Medulla oblongata (tissue), 1 donor: ENCODE results near the gene CES2.

ENCODE experiments used
- DNase-seq: peaks from one replicate; pipeline ENCODE4 v3.0.0-alpha.2; 2015; ENCODE audit errors: extremely low spot score

CES2 gene

GRCh38 chr16:66918803-66919568 lies 16.3 kb upstream of the CES2 start, which contains the start of gene CDH16:
TSS of gene CDH16 (minus strand) at chr16:66918885. CDS start at chr16:66918065, 820 bp downstream.
- DNase-seq, result no peak

- DNase-seq, result no peak
Observed at GRCh38 chr16:66919569-66920298, 15.6 kb upstream of the CES2 start.

- no peak for DNase-seq
Observed at GRCh38 chr16:66920299-66920590, 15.1 kb upstream of the CES2 start.

- DNase-seq, result no peak
Observed at GRCh38 chr16:66920924-66921680, 14.2 kb upstream of the CES2 start.

GRCh38 chr16:66921729-66922450 lies 13.4 kb upstream of the CES2 start:
- no peak for DNase-seq

- DNase-seq, result peak; percentile 47
Observed at GRCh38 chr16:66923247-66923731, 12.0 kb upstream of the CES2 start.

- no peak for DNase-seq
Observed at GRCh38 chr16:66923866-66924265, 11.4 kb upstream of the CES2 start.

- no peak for DNase-seq
Observed at GRCh38 chr16:66924527-66925321, 10.6 kb upstream of the CES2 start.

- DNase-seq, result peak; percentile 29
Observed at GRCh38 chr16:66925322-66925840, 9.9 kb upstream of the CES2 start, which contains the start of gene RRAD. TSS of gene RRAD (minus strand) at chr16:66925535. CDS start at chr16:66925179, 356 bp downstream.

GRCh38 chr16:66926171-66926947 lies 9.0 kb upstream of the CES2 start:
- DNase-seq, result peak; percentile 59

GRCh38 chr16:66926961-66927436 lies 8.3 kb upstream of the CES2 start:
- no peak for DNase-seq

- no peak for DNase-seq
Observed at GRCh38 chr16:66927918-66928649, 7.2 kb upstream of the CES2 start.

GRCh38 chr16:66928702-66929388 lies 6.5 kb upstream of the CES2 start:
- no peak for DNase-seq

- no peak for DNase-seq
Observed at GRCh38 chr16:66930189-66930588, 5.1 kb upstream of the CES2 start.

GRCh38 chr16:66931665-66932064 lies 3.7 kb upstream of the CES2 start:
- DNase-seq, result no peak

- no peak for DNase-seq
Observed at GRCh38 chr16:66932076-66932475, 3.2 kb upstream of the CES2 start.

GRCh38 chr16:66933776-66934137 lies 1.6 kb upstream of the CES2 start:
- DNase-seq, result no peak

GRCh38 chr16:66934138-66934838 lies 1.0 kb upstream of the CES2 start, which contains the start of gene CIAO2B:
TSS of gene CIAO2B (minus strand) at chr16:66934402. CDS start at chr16:66934364, 38 bp downstream.
- peak; percentile 87 for DNase-seq
